Stomach (tissue), 9 donors: ENCODE results near the gene COP1. TPM values are rescaled to one million over a fixed set of nuclear protein-coding genes. Genes with fewer than 3 reads are reported as not detected.

Source experiments
- DNase-seq, 2 donors: peaks; one replicate each; pipeline versions ENCODE4 v3.0.0 to v3.0.0-alpha.2; 2013 to 2019
- H3K27ac ChIP-seq, 5 donors: fragments of 200-600 bp in 4 of 5; sonication (generic) in 4 of 5; one replicate each; pipeline ENCODE4 v1.5.1; 2013 to 2019; ENCODE audit warnings: mild to moderate bottlenecking in 1 of 5, moderate library complexity in 1 of 5
- H3K27me3 ChIP-seq, 3 donors: fragments of 200-600 bp; sonication (generic); one replicate each; pipeline ENCODE4 v1.5.1; 2017 to 2019; ENCODE audit warnings: mixed run types in 1 of 3
- H3K36me3 ChIP-seq, 4 donors: fragments of 200-600 bp; sonication (generic); 1 replicate in 3 of 4; 2 replicates in 1 of 4; pipeline ENCODE4 v1.5.1; 2016 to 2019
- H3K4me1 ChIP-seq, 4 donors: fragments of 200-600 bp; sonication (generic); one replicate each; pipeline ENCODE4 v1.5.1; 2016 to 2019
- H3K4me3 ChIP-seq, 4 donors: fragments of 200-600 bp; sonication (generic) in 3 of 4; one replicate each; pipeline ENCODE4 v1.5.1; 2016 to 2019; ENCODE audit warnings: mild to moderate bottlenecking in 1 of 4
- H3K9me3 ChIP-seq, 4 donors: fragments of 200-600 bp; sonication (generic); one replicate each; pipeline ENCODE4 v1.5.1; 2016 to 2019
- EP300 ChIP-seq: sonication (generic); formaldehyde crosslinking; IDR thresholded peaks from one replicate; pipeline ENCODE4 v1.6.1; 2017; ENCODE audit warnings: antibody characterized with exemption
- POLR2A ChIP-seq, 4 donors: fragments of 450-650 bp; IDR thresholded peaks; one replicate each; pipeline ENCODE4 v1.6.1; 2016; ENCODE audit warnings: antibody characterized with exemption in 4 of 4, control low read depth in 2 of 4, mild to moderate bottlenecking in 1 of 4, moderate library complexity in 1 of 4
- POLR2AphosphoS5 ChIP-seq, 3 donors: sonication (generic); formaldehyde crosslinking; IDR thresholded peaks; one replicate each; pipeline ENCODE4 v1.6.1; 2016; ENCODE audit warnings: antibody characterized with exemption in 3 of 3
- WGBS, 5 donors: extraction: QIAGEN DNeasy Blood & Tissue Kit in 3 of 5; methylation state at CpG; one replicate each; pipeline versions ENCODE4 v1.1.5 to v1.1.7; 2013 to 2018; 5-methylcytosine and 5-hydroxymethylcytosine counted together
- intact Hi-C: fragments of 100-400 bp; cut with DNase I; formaldehyde crosslinking; loops from one replicate; pipeline ENCODE4 v1.15.1; 2023; ENCODE audit warnings: low total_unique reads
- polyA plus RNA-seq, 3 donors: library from polyadenylated mRNA; stranded (reverse); fragments of 200-250 nt; gene quantifications; one replicate each; pipeline ENCODE4 v1.2.3, GENCODE V29; 2013
- total RNA-seq, 5 donors: library from RNA; depleted of rRNA; stranded (reverse); fragments of >200 nt; gene quantifications; one replicate each; pipeline versions ENCODE4 v1.1.0 to v1.2.3, GENCODE V29; 2014 to 2016
- TF ChIP-seq, protein P1 (sequence below), 7 experiments: fragments of 450-650 bp in 4 of 7; fragments of 200-600 bp in 3 of 7; sonication (generic) in 3 of 7; IDR thresholded peaks; one replicate each; pipeline ENCODE4 v1.5.1; 2016 to 2019; ENCODE audit warnings: antibody characterized with exemption in 7 of 7, control low read depth in 2 of 7, mild to moderate bottlenecking in 1 of 7
- donor health status: healthy with polysubstance abuse.
- donor health status: Bipolar disorder and iron deficiency.
- donor health status: healthy.

COP1 gene
- total and polyA plus RNA-seq, 8 donors, result 36.2 to 127 (median 55.1) TPM

DNA sequence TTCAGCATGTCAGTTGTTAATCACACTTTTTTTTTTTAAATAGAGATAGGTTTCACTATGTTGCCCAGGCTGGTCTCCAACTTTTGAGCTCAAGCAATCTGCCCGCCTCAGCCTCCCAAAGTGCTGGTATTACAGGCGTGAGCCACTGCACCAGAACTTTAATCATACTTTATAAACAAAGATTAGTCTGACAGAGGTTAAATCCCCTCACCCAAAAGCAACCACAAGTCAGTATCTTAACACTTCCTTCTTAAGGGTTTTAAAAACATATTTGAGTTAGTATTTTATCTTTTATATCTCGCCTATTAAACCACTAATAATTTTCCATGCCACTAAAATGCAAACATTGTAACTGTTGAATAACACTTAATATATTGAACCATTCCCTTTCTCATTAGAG lies 70.2 kb downstream of the COP1 start:
- peaks cover 0 to 33% (median 16%) of the 10 kb centered on the region in 4 donors for H3K4me1 ChIP-seq
- H3K4me3 ChIP-seq, result no peak overlapping the region
- WGBS, 5 donors, result 21 to 50% (median 31%) methylated on average over 3 of the region's 3 CpGs
- intact Hi-C loops, result no loop called here
- no peaks in the 10 kb centered on the region for H3K9me3 ChIP-seq
- no peaks in the 10 kb centered on the region for H3K27me3 ChIP-seq
- no peak for DNase-seq
- no peak for TF ChIP-seq POLR2AphosphoS5 (IDR thresholded peaks at IDR 0.05)
- TF ChIP-seq, protein P1, sequence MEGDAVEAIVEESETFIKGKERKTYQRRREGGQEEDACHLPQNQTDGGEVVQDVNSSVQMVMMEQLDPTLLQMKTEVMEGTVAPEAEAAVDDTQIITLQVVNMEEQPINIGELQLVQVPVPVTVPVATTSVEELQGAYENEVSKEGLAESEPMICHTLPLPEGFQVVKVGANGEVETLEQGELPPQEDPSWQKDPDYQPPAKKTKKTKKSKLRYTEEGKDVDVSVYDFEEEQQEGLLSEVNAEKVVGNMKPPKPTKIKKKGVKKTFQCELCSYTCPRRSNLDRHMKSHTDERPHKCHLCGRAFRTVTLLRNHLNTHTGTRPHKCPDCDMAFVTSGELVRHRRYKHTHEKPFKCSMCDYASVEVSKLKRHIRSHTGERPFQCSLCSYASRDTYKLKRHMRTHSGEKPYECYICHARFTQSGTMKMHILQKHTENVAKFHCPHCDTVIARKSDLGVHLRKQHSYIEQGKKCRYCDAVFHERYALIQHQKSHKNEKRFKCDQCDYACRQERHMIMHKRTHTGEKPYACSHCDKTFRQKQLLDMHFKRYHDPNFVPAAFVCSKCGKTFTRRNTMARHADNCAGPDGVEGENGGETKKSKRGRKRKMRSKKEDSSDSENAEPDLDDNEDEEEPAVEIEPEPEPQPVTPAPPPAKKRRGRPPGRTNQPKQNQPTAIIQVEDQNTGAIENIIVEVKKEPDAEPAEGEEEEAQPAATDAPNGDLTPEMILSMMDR (IDR thresholded peaks at IDR 0.05), result no peak
- TF ChIP-seq POLR2A (IDR thresholded peaks at IDR 0.05), result no peak
- TF ChIP-seq EP300, result no peak
- no peak overlapping the region for H3K27ac ChIP-seq
- H3K36me3 ChIP-seq, result peaks cover 0 to 11% (median 7%) of the 10 kb centered on the region in 4 donors

DNA sequence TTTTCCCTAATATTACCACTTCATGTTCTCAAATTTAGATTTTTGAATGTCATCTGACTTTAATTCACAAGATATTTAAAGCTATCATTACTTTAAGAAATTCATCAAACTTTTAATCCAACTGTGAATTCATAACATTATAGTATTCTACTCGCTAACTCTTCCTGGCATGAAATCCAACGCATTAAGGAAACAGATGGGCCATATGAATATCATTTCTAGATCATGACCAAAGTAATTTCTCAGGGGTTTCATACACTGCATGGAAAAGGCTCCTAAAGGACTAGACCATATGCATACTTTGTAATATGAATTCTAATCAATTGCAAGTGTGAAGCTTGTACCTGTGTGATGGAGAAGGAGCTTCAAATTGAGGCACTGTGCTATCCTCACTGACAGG lies 72.4 kb downstream of the COP1 start:
- no peak overlapping the region for H3K27ac ChIP-seq
- no peak overlapping the region for H3K4me3 ChIP-seq
- TF ChIP-seq, protein P1 (IDR thresholded peaks at IDR 0.05), result no peak
- peaks cover 0 to 27% (median 16%) of the 10 kb centered on the region in 4 donors for H3K4me1 ChIP-seq
- no peaks in the 10 kb centered on the region for H3K9me3 ChIP-seq
- WGBS, 5 donors, result 48 to 98% (median 80%) methylated on average over 2 of the region's 2 CpGs
- no peaks in the 10 kb centered on the region for H3K27me3 ChIP-seq
- no peak for DNase-seq
- intact Hi-C loops, result no loop called here
- peaks cover 0 to 11% (median 3%) of the 10 kb centered on the region in 4 donors for H3K36me3 ChIP-seq

DNA sequence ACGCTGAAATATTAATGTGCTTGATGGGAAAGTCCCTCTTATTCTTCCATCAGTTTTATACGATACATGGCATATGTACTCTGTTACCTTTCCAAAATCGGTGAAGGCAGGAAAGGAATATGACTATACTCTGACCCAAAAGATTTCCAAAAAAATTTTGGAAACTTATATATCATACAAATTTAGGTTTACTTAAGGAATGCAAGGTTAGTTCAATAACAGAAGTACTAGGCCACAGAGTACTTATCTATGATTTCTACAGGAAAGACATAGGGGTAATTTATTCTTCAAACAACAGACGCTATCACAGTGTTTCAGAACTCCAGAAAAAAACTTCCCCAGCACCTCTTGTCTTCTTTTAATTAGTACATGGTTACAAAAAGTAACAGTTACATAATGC lies 84.8 kb downstream of the COP1 start:
- Histone ChIP-seq H3K4me3 (no peak overlapping the region), H3K9me3 (peaks cover 0 to 11% (median 0%) of the 10 kb centered on the region in 4 donors), H3K4me1 (no peaks in the 10 kb centered on the region), H3K27me3 (no peaks in the 10 kb centered on the region), H3K36me3 (peaks cover 0 to 24% (median 15%) of the 10 kb centered on the region in 4 donors), H3K27ac (no peak overlapping the region)
- no peak for DNase-seq
- 91 to 98% (median 97%) methylated on average over 4 of the region's 4 CpGs for WGBS, 5 donors
- intact Hi-C loops, result no loop called here
- TF ChIP-seq POLR2AphosphoS5 (IDR thresholded peaks at IDR 0.05) (no peak), POLR2A (IDR thresholded peaks at IDR 0.05) (no peak), EP300 (no peak)
- TF ChIP-seq, protein P1 (IDR thresholded peaks at IDR 0.05), result no peak

DNA sequence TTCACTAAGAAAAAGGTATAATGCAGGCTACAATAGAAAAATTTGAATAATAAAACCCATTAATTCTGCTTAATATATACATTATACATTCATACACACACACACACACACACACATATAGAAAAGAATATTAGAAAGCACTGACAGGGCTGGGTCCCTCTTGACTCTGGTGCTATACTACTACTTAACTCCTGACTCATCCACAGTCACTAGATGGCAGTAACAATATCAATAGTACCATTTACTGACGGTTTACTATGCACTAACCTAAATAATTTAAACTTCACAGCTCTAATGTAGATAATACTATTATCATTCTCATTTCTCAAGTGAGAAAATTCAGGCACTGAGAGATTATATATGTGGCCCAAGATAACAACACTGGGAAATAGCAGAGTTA lies 87.5 kb downstream of the COP1 start:
- H3K4me1 ChIP-seq, result no peaks in the 10 kb centered on the region
- no peak overlapping the region for H3K27ac ChIP-seq
- peaks cover 0 to 11% (median 0%) of the 10 kb centered on the region in 4 donors for H3K9me3 ChIP-seq
- DNase-seq, result no peak
- H3K4me3 ChIP-seq, result no peak overlapping the region
- intact Hi-C loops, result no loop called here
- no peak for TF ChIP-seq POLR2AphosphoS5 (IDR thresholded peaks at IDR 0.05)
- TF ChIP-seq EP300, result no peak
- TF ChIP-seq, protein P1 (IDR thresholded peaks at IDR 0.05), result no peak
- no peak for TF ChIP-seq POLR2A (IDR thresholded peaks at IDR 0.05)
- no peaks in the 10 kb centered on the region for H3K27me3 ChIP-seq
- H3K36me3 ChIP-seq, result peaks cover 5 to 34% (median 27%) of the 10 kb centered on the region in 4 donors
- 53 to 79% (median 63%) methylated on average over 1 of the region's 1 CpG for WGBS, 5 donors
